ENCODE measurements around the gene ADGRL2. TPM values are rescaled to one million over a fixed set of nuclear protein-coding genes. Genes with fewer than 3 reads are reported as not detected.

ADGRL2 gene
- total RNA-seq, 1 experiment from 2014 or later: 34.2 TPM

DNA sequence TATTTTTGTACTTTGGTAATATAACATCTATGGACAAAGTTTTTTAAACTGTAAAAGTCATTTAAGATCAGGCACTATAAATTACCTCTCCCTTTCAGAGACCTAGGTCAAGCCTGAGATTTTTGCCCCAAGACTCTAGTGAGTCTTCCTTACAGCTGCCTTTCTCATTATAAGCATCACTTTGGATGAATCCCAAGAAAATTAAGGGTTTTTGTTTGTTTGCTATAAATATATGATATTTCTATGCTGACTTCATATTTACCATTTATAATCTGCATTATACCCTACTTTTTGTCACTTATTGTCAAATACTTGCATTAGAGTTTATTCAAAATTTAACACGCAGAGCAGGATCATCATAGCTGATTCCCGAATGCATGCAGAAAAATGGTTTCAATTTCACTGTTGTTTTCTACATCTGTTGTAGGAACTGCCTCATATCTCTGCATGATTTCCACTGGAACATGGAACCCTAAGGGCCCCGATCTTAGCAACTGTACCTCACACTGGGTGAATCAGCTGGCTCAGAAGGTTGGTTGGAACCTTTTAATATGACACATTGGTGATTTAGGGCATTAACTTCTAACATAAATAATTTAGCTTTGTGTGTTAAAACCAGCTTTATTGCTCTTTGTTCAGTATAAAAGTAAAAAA lies 150.0 kb downstream of the ADGRL2 start:
- TF ChIP-seq POLR2AphosphoS5 (IDR thresholded peaks at IDR 0.05; ENCODE audit: low read depth, low read length) (no peak), TCF7L2 (IDR thresholded peaks at IDR 0.05; ENCODE audit: low read depth, low read length) (no peak), REST (IDR thresholded peaks at IDR 0.05; ENCODE audit: insufficient read depth in 1 of 2, low read depth in 2 of 2, low read length in 1 of 2) (no peak), SIN3A (IDR thresholded peaks at IDR 0.05; ENCODE audit: borderline replicate concordance, insufficient read depth, low read depth, low read length) (no peak)
- TF ChIP-seq, protein P1, sequence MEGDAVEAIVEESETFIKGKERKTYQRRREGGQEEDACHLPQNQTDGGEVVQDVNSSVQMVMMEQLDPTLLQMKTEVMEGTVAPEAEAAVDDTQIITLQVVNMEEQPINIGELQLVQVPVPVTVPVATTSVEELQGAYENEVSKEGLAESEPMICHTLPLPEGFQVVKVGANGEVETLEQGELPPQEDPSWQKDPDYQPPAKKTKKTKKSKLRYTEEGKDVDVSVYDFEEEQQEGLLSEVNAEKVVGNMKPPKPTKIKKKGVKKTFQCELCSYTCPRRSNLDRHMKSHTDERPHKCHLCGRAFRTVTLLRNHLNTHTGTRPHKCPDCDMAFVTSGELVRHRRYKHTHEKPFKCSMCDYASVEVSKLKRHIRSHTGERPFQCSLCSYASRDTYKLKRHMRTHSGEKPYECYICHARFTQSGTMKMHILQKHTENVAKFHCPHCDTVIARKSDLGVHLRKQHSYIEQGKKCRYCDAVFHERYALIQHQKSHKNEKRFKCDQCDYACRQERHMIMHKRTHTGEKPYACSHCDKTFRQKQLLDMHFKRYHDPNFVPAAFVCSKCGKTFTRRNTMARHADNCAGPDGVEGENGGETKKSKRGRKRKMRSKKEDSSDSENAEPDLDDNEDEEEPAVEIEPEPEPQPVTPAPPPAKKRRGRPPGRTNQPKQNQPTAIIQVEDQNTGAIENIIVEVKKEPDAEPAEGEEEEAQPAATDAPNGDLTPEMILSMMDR (IDR thresholded peaks at IDR 0.05): no peak
- BruUV-seq (replicated peaks): no TSS peak
- ChIA-PET CTCF (no interaction called here), POLR2A (no interaction called here)
- in situ Hi-C loops (cut with HindIII; ENCODE audit: low pct_unique_long_range_greater_than_20kb, low sequenced_read_pairs) (no loop called here), intact Hi-C loops (cut with micrococcal nuclease; ENCODE audit: unreplicated experiment) (no loop called here)
- no peaks in the 10 kb centered on the region; the same call in 1 of the 2 replicates for H3K4me1 ChIP-seq (ENCODE audit: control insufficient read depth, insufficient read depth, low read length)
- H3K27ac ChIP-seq (ENCODE audit: low read length): no peak overlapping the region
- DNase-seq (ENCODE audit: low read depth, low spot score): no peak
- no peaks in the 10 kb centered on the region for H3K9me3 ChIP-seq (ENCODE audit: control insufficient read depth, insufficient read depth, low read depth, low read length)
- no peak for ATAC-seq
- no peaks in the 10 kb centered on the region; the same call in 1 of the 2 replicates for H3K36me3 ChIP-seq (ENCODE audit: control insufficient read depth, insufficient read depth, low read length)
- no peak overlapping the region for H3K4me3 ChIP-seq (ENCODE audit: low read depth in 2 of 2, low read length in 2 of 2)
- H3K27me3 ChIP-seq (ENCODE audit: control insufficient read depth, insufficient read depth, low read length): no peaks in the 10 kb centered on the region

DNA sequence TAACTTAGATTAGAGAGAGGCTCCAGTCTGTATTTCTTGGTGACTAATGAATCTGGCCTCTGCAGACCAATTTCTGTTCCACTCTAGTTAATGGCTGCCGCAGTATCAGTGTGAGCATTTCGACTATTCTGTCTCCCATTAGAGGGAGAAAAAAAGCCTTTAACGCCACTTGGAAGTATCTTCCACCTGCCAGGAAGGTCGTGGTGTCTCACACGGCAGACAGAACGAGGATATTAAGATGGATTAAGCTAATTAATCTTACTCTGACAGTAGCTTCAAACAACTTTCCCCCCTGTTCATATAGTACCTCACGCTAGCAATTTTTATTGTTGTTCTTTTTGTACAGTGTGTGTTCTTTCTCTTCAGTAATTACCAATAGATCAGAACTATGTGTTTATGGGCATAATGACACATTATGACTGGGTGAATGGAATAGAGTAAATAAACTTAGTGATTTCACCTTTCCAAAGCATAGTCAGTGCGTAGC lies 153.8 kb downstream of the ADGRL2 start:
- DNase-seq (ENCODE audit: low read depth, low spot score) (no peak), ATAC-seq (no peak)
- no peaks in the 10 kb centered on the region; the same call in 1 of the 2 replicates for H3K4me1 ChIP-seq (ENCODE audit: control insufficient read depth, insufficient read depth, low read length)
- no peaks in the 10 kb centered on the region; the same call in 1 of the 2 replicates for H3K36me3 ChIP-seq (ENCODE audit: control insufficient read depth, insufficient read depth, low read length)
- intact Hi-C loops (cut with micrococcal nuclease; ENCODE audit: unreplicated experiment) (no loop called here), in situ Hi-C loops (cut with HindIII; ENCODE audit: low pct_unique_long_range_greater_than_20kb, low sequenced_read_pairs) (no loop called here)
- BruUV-seq (replicated peaks): no TSS peak
- POLR2A ChIA-PET: no interaction called here
- no peaks in the 10 kb centered on the region for H3K9me3 ChIP-seq (ENCODE audit: control insufficient read depth, insufficient read depth, low read depth, low read length)
- H3K27ac ChIP-seq (ENCODE audit: low read length): no peak overlapping the region
- CTCF ChIA-PET: no interaction called here
- H3K4me3 ChIP-seq (ENCODE audit: low read depth in 2 of 2, low read length in 2 of 2): no peak overlapping the region
- TF ChIP-seq POLR2AphosphoS5 (IDR thresholded peaks at IDR 0.05; ENCODE audit: low read depth, low read length) (no peak), SIN3A (IDR thresholded peaks at IDR 0.05; ENCODE audit: borderline replicate concordance, insufficient read depth, low read depth, low read length) (no peak), TCF7L2 (IDR thresholded peaks at IDR 0.05; ENCODE audit: low read depth, low read length) (no peak), REST (IDR thresholded peaks at IDR 0.05; ENCODE audit: insufficient read depth in 1 of 2, low read depth in 2 of 2, low read length in 1 of 2) (no peak)
- TF ChIP-seq, protein P1 (IDR thresholded peaks at IDR 0.05): no peak
- no peaks in the 10 kb centered on the region for H3K27me3 ChIP-seq (ENCODE audit: control insufficient read depth, insufficient read depth, low read length)
